MCF 10A (cell line): ENCODE data around the gene NUP214. TPM values are rescaled to one million over a fixed set of nuclear protein-coding genes. Genes with fewer than 3 reads are reported as not detected.

ENCODE experiments used
- BruUV-seq: library from RNA; stranded (reverse); fragments of 400-500 nt; replicated peaks from 2 replicates; lab custom pipeline; 2021; lab: Mats Ljungman, UMichigan
- CTCF ChIA-PET: fragments of 300-600 bp; sonication (Branson Sonifier 250); formaldehyde crosslinking; extraction: SDS; loops from one replicate; lab custom pipeline; 2021; ENCODE audit warnings: antibody characterized with exemption, inconsistent platforms; lab: Yijun Ruan, JAX
- POLR2A ChIA-PET: fragments of 300-600, 350-650 bp; sonication (Branson Sonifier 250); formaldehyde crosslinking; extraction: SDS; loops from one replicate; lab custom pipeline; 2020; ENCODE audit warnings: antibody characterized with exemption, inconsistent platforms; lab: Yijun Ruan, JAX
- DNase-seq: peaks from one replicate; pipeline ENCODE4 v3.0.0-alpha.2; 2018; ENCODE audit not compliant: unreplicated experiment
- H3K27ac Mint-ChIP-seq: one replicate; pipeline ENCODE4 v1.8.0; 2022; ENCODE audit warnings: mild to moderate bottlenecking, low read depth, mixed read lengths; ENCODE audit not compliant: unreplicated experiment
- H3K27me3 Mint-ChIP-seq: one replicate; pipeline ENCODE4 v1.8.0; 2022; ENCODE audit warnings: mixed read lengths; ENCODE audit not compliant: insufficient read depth, unreplicated experiment
- H3K36me3 Mint-ChIP-seq: one replicate; pipeline ENCODE4 v1.8.0; 2022; ENCODE audit warnings: mild to moderate bottlenecking, moderate library complexity, mixed read lengths; ENCODE audit not compliant: insufficient read depth, unreplicated experiment
- H3K4me1 Mint-ChIP-seq: one replicate; pipeline ENCODE4 v1.8.0; 2022; ENCODE audit warnings: mixed read lengths; ENCODE audit not compliant: insufficient read depth, unreplicated experiment
- H3K4me3 Mint-ChIP-seq: one replicate; pipeline ENCODE4 v1.8.0; 2022; ENCODE audit warnings: mild to moderate bottlenecking, moderate library complexity, mixed read lengths; ENCODE audit not compliant: unreplicated experiment
- H3K9me3 Mint-ChIP-seq: one replicate; pipeline ENCODE4 v1.8.0; 2022; ENCODE audit warnings: mixed read lengths; ENCODE audit not compliant: unreplicated experiment
- CTCF ChIP-seq: fragments of 200-600 bp; IDR thresholded peaks from one replicate; pipeline ENCODE4 v1.8.0; 2022; ENCODE audit warnings: antibody characterized with exemption, mild to moderate bottlenecking; ENCODE audit not compliant: unreplicated experiment
- intact Hi-C: fragments of 100-400 bp; cut with micrococcal nuclease; formaldehyde crosslinking; loops from 2 replicates; pipeline ENCODE4 v1.14.1; 2022
- total RNA-seq: library from RNA; stranded (reverse); gene quantifications from 2 replicates; pipeline ENCODE4 v1.2.3, GENCODE V29; 2022

NUP214 gene
- total RNA-seq, 1 experiment from 2014 or later, result 41.8 TPM

GRCh38 chr9:131161585-131161984 lies 36.2 kb downstream of the NUP214 start:
- H3K27me3 Mint-ChIP-seq, result no peaks in the 10 kb centered on the region
- CTCF ChIA-PET, result interaction anchor here (0.6 to 1.4 kb wide), 3 partner anchors 13 to 189 kb away, joined by 3 to 4 read pairs (median 3); no protein-coding TSS in a partner anchor
- no peak for TF ChIP-seq CTCF
- peaks cover 88% of the 10 kb centered on the region for H3K36me3 Mint-ChIP-seq
- no peak overlapping the region for H3K27ac Mint-ChIP-seq
- H3K9me3 Mint-ChIP-seq, result no peaks in the 10 kb centered on the region
- intact Hi-C loops, result no loop called here
- POLR2A ChIA-PET, result no interaction called here
- no TSS peak for BruUV-seq
- no peak overlapping the region for H3K4me3 Mint-ChIP-seq
- no peaks in the 10 kb centered on the region for H3K4me1 Mint-ChIP-seq
- no peak for DNase-seq

GRCh38 chr9:131162886-131163285 lies 37.5 kb downstream of the NUP214 start:
- Mint-ChIP-seq H3K4me3 (no peak overlapping the region), H3K9me3 (no peaks in the 10 kb centered on the region), H3K27ac (no peak overlapping the region), H3K27me3 (no peaks in the 10 kb centered on the region), H3K4me1 (no peaks in the 10 kb centered on the region), H3K36me3 (peaks cover 77% of the 10 kb centered on the region)
- POLR2A ChIA-PET, result no interaction called here
- DNase-seq, result no peak
- TF ChIP-seq CTCF, result no peak
- intact Hi-C loops, result no loop called here
- no TSS peak for BruUV-seq
- CTCF ChIA-PET, result interaction anchor here (1.4 kb wide), 1 partner anchor 15 kb away, joined by 3 read pairs; no protein-coding TSS in a partner anchor

- H3K27ac Mint-ChIP-seq, result no peak overlapping the region
- CTCF ChIA-PET, result no interaction called here
- no peak for TF ChIP-seq CTCF
- DNase-seq, result no peak
- POLR2A ChIA-PET, result interaction anchor here (1.2 kb wide), 1 partner anchor 40 kb away, joined by 3 read pairs; the partner anchor contains the start of gene NUP214
- peaks cover 70% of the 10 kb centered on the region for H3K36me3 Mint-ChIP-seq
- no peaks in the 10 kb centered on the region for H3K27me3 Mint-ChIP-seq
- intact Hi-C loops, result no loop called here
- H3K4me1 Mint-ChIP-seq, result no peaks in the 10 kb centered on the region
- H3K9me3 Mint-ChIP-seq, result no peaks in the 10 kb centered on the region
- H3K4me3 Mint-ChIP-seq, result no peak overlapping the region
- no TSS peak for BruUV-seq
These were observed 40.1 kb downstream of the NUP214 start for GRCh38 chr9:131165523-131165922.

- TF ChIP-seq CTCF, result no peak
- no TSS peak for BruUV-seq
- H3K9me3 Mint-ChIP-seq, result no peaks in the 10 kb centered on the region
- DNase-seq, result no peak
- intact Hi-C loops, result no loop called here
- POLR2A ChIA-PET, result interaction anchor here (1.6 kb wide), 1 partner anchor 42 kb away, joined by 9 read pairs; the partner anchor contains the start of gene NUP214
- H3K4me3 Mint-ChIP-seq, result no peak overlapping the region
- H3K27me3 Mint-ChIP-seq, result no peaks in the 10 kb centered on the region
- H3K4me1 Mint-ChIP-seq, result no peaks in the 10 kb centered on the region
- H3K36me3 Mint-ChIP-seq, result peaks cover 64% of the 10 kb centered on the region
- CTCF ChIA-PET, result interaction anchor here (0.5 to 1.9 kb wide), 3 partner anchors 11 to 169 kb away, joined by 3 to 19 read pairs (median 8); no protein-coding TSS in a partner anchor
- peak overlapping the region; percentile 43 for H3K27ac Mint-ChIP-seq
These were observed 41.8 kb downstream of the NUP214 start for GRCh38 chr9:131167146-131167692.
